MCF 10A (cell line): ENCODE results near the gene C2. TPM values are rescaled to one million over a fixed set of nuclear protein-coding genes. Genes with fewer than 3 reads are reported as not detected.

Source experiments
- BruUV-seq: library from RNA; stranded (reverse); fragments of 400-500 nt; replicated peaks from 2 replicates; lab custom pipeline; 2021; lab: Mats Ljungman, UMichigan
- CTCF ChIA-PET: fragments of 300-600 bp; sonication (Branson Sonifier 250); formaldehyde crosslinking; extraction: SDS; loops from one replicate; lab custom pipeline; 2021; ENCODE audit warnings: antibody characterized with exemption, inconsistent platforms; lab: Yijun Ruan, JAX
- POLR2A ChIA-PET: fragments of 300-600, 350-650 bp; sonication (Branson Sonifier 250); formaldehyde crosslinking; extraction: SDS; loops from one replicate; lab custom pipeline; 2020; ENCODE audit warnings: antibody characterized with exemption, inconsistent platforms; lab: Yijun Ruan, JAX
- DNase-seq: peaks from one replicate; pipeline ENCODE4 v3.0.0-alpha.2; 2018; ENCODE audit not compliant: unreplicated experiment
- H3K27ac Mint-ChIP-seq: one replicate; pipeline ENCODE4 v1.8.0; 2022; ENCODE audit warnings: mild to moderate bottlenecking, low read depth, mixed read lengths; ENCODE audit not compliant: unreplicated experiment
- H3K27me3 Mint-ChIP-seq: one replicate; pipeline ENCODE4 v1.8.0; 2022; ENCODE audit warnings: mixed read lengths; ENCODE audit not compliant: insufficient read depth, unreplicated experiment
- H3K36me3 Mint-ChIP-seq: one replicate; pipeline ENCODE4 v1.8.0; 2022; ENCODE audit warnings: mild to moderate bottlenecking, moderate library complexity, mixed read lengths; ENCODE audit not compliant: insufficient read depth, unreplicated experiment
- H3K4me1 Mint-ChIP-seq: one replicate; pipeline ENCODE4 v1.8.0; 2022; ENCODE audit warnings: mixed read lengths; ENCODE audit not compliant: insufficient read depth, unreplicated experiment
- H3K4me3 Mint-ChIP-seq: one replicate; pipeline ENCODE4 v1.8.0; 2022; ENCODE audit warnings: mild to moderate bottlenecking, moderate library complexity, mixed read lengths; ENCODE audit not compliant: unreplicated experiment
- H3K9me3 Mint-ChIP-seq: one replicate; pipeline ENCODE4 v1.8.0; 2022; ENCODE audit warnings: mixed read lengths; ENCODE audit not compliant: unreplicated experiment
- CTCF ChIP-seq: fragments of 200-600 bp; IDR thresholded peaks from one replicate; pipeline ENCODE4 v1.8.0; 2022; ENCODE audit warnings: antibody characterized with exemption, mild to moderate bottlenecking; ENCODE audit not compliant: unreplicated experiment
- intact Hi-C: fragments of 100-400 bp; cut with micrococcal nuclease; formaldehyde crosslinking; loops from 2 replicates; pipeline ENCODE4 v1.14.1; 2022
- total RNA-seq: library from RNA; stranded (reverse); gene quantifications from 2 replicates; pipeline ENCODE4 v1.2.3, GENCODE V29; 2022

C2 gene
- total RNA-seq, 1 experiment from 2014 or later = not detected

GRCh38 chr6:31901415-31901952 is 26.0 kb upstream of the C2 start:
- peak; percentile 33 for DNase-seq
- H3K27ac Mint-ChIP-seq = peak overlapping the region; percentile 33
- BruUV-seq = no TSS peak
- no peaks in the 10 kb centered on the region for H3K9me3 Mint-ChIP-seq
- intact Hi-C loops = no loop called here
- H3K4me3 Mint-ChIP-seq = peak overlapping the region; percentile 67
- H3K4me1 Mint-ChIP-seq = peaks cover 24% of the 10 kb centered on the region
- peaks cover 15% of the 10 kb centered on the region for H3K36me3 Mint-ChIP-seq
- CTCF ChIA-PET = no interaction called here
- POLR2A ChIA-PET = interaction anchor here (1.2 to 2.2 kb wide), 7 partner anchors 21 to 198 kb away, joined by 3 to 9 read pairs (median 5); partner anchors contain the start of genes ABHD16A, DXO and LSM2
- H3K27me3 Mint-ChIP-seq = no peaks in the 10 kb centered on the region
- TF ChIP-seq CTCF = no peak

DNA sequence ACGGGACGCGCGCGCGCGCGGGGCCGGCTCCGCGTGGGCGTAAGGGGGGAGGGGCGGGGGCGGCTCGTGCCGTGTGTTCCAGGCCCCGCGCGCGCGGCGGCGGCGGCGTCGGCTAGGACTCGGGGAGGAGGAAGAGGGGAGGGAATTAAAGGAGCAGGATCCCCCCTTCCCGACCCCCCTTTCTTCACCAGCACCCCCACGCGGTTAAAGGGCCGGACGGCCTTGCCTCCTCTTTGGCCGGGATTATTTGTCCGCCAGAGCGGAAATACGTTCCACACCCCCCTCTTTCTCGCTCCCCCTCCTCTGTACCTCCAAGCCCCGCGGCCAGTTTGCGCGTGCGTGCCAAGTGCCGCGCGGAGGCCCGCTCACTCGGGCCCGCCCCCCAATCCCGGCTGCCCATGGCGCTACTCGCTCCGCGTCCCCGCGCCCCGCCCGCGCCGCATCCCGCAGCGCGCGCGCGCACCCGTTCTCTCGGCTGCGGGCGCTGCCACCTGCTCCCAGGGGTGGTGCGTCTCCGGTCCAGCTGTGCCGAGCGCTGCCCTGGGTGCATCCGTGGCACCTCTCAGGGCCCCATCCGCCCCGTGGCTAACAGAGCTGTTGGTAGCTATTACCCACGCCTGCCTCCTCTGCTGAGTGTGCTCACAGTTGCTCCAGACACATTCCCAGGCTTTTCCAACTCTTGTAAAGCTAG is 25.4 kb upstream of the C2 start, which contains the start of gene ZBTB12:
TSS of gene ZBTB12 (minus strand) at position 134 of the 691 bp plus-strand sequence. CDS start 781 bp downstream, outside the sequence.
- Mint-ChIP-seq H3K27me3 (no peaks in the 10 kb centered on the region), H3K36me3 (peaks cover 10% of the 10 kb centered on the region), H3K27ac (peak within 1 kb of the TSS; percentile 33), H3K4me3 (peak within 1 kb of the TSS; percentile 67), H3K9me3 (no peaks in the 10 kb centered on the region), H3K4me1 (peaks cover 24% of the 10 kb centered on the region)
- BruUV-seq = no TSS peak
- peak; percentile 93 for DNase-seq
- ChIA-PET CTCF (interaction anchor here (0.6 to 1.4 kb wide), 4 partner anchors 48 to 132 kb away, joined by 3 to 8 read pairs (median 4); no protein-coding TSS in a partner anchor), POLR2A (interaction anchor here (0.9 to 2.8 kb wide), 15 partner anchors 11 to 231 kb away, joined by 3 to 23 read pairs (median 3); partner anchors contain the start of genes ABHD16A, CFB and DXO)
- intact Hi-C loops = loop anchor here (1.0 kb wide), 1 partner anchor 50 kb away; no protein-coding TSS in a partner anchor
- TF ChIP-seq CTCF = no peak

GRCh38 chr6:31903957-31904356 is 23.6 kb upstream of the C2 start:
- ChIA-PET CTCF (interaction anchor here (1.2 kb wide), 1 partner anchor 48 kb away, joined by 6 read pairs; no protein-coding TSS in a partner anchor), POLR2A (interaction anchor here (0.6 to 2.8 kb wide), 6 partner anchors 14 to 77 kb away, joined by 3 to 23 read pairs (median 4); partner anchors contain the start of genes DXO, HSPA1B, NELFE and SKIC2)
- intact Hi-C loops = no loop called here
- Mint-ChIP-seq H3K27me3 (no peaks in the 10 kb centered on the region), H3K4me3 (no peak overlapping the region), H3K27ac (no peak overlapping the region), H3K9me3 (no peaks in the 10 kb centered on the region), H3K36me3 (peaks cover 10% of the 10 kb centered on the region), H3K4me1 (peaks cover 23% of the 10 kb centered on the region)
- no peak for DNase-seq
- no TSS peak for BruUV-seq
- no peak for TF ChIP-seq CTCF

DNA sequence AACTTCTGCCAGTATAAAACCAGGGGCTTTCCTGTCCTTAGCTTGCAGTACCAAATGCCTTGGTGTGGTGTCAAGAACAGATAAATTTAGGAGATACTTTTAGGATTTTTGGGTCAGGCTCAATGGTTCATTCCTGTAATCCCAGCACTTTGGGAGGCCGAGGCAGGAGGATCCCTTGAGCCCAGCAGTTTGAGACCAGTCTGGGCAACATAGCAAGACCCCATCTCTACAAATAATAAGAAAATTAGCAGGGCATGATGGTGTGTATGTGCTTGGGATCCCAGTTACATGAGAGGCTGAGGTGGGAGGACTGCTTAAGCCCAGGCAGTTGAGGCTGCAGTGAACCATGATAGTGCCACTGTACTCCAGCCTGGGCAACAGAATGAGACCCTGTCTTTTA is 22.5 kb upstream of the C2 start:
- ChIA-PET CTCF (interaction anchor here (1.0 to 1.7 kb wide), 2 partner anchors 16 to 47 kb away, joined by 4 to 7 read pairs; no protein-coding TSS in a partner anchor), POLR2A (interaction anchor here (0.6 to 1.7 kb wide), 4 partner anchors 13 to 1563 kb away, joined by 3 to 5 read pairs (median 4); partner anchors contain the start of genes DXO, NELFE and SKIC2)
- no peak for TF ChIP-seq CTCF
- DNase-seq = no peak
- Mint-ChIP-seq H3K36me3 (no peaks in the 10 kb centered on the region), H3K27ac (no peak overlapping the region), H3K4me3 (no peak overlapping the region), H3K9me3 (no peaks in the 10 kb centered on the region), H3K4me1 (peaks cover 14% of the 10 kb centered on the region), H3K27me3 (no peaks in the 10 kb centered on the region)
- intact Hi-C loops = no loop called here
- no TSS peak for BruUV-seq
